HepG2 (cell line): ENCODE measurements around the gene ZFYVE28. TPM values are rescaled to one million over a fixed set of nuclear protein-coding genes. Genes with fewer than 3 reads are reported as not detected.

Experiments used
- AGO2 ChIP-seq: fragments of 200-400 bp; formaldehyde crosslinking; optimal IDR thresholded peaks from 2 replicates; pipeline ENCODE3; 2017; ENCODE audit warnings: mild to moderate bottlenecking, low read depth, low read length, moderate library complexity
- AKAP8 ChIP-seq: sonication (generic); formaldehyde crosslinking; IDR thresholded peaks from 2 replicates; pipeline ENCODE4 v1.5.1; 2020; ENCODE audit warnings: mild to moderate bottlenecking, missing genetic modification reagents
- BRF2 ChIP-seq: sonication (generic); formaldehyde crosslinking; IDR thresholded peaks from 2 replicates; pipeline ENCODE4 v1.8.1; 2022; ENCODE audit warnings: mild to moderate bottlenecking, missing genetic modification reagents
- CTCF ChIP-seq: sonication (generic); formaldehyde crosslinking; IDR thresholded peaks from 2 replicates; pipeline ENCODE4 v1.5.0; 2020; ENCODE audit warnings: mild to moderate bottlenecking, missing genetic modification reagents, moderate library complexity
- ELF4 ChIP-seq: sonication (generic); formaldehyde crosslinking; IDR thresholded peaks from 2 replicates; pipeline ENCODE4 v1.5.0; 2020; ENCODE audit warnings: missing genetic modification reagents, mild to moderate bottlenecking, moderate library complexity, borderline replicate concordance
- ERF ChIP-seq: IDR thresholded peaks from 2 replicates; pipeline ENCODE4 v1.6.1; 2018; ENCODE audit warnings: missing biosample characterization, missing genetic modification reagents
- FOXJ3 ChIP-seq: sonication (generic); formaldehyde crosslinking; IDR thresholded peaks from 2 replicates; pipeline ENCODE4 v1.4.0; 2020; ENCODE audit warnings: missing genetic modification reagents, mild to moderate bottlenecking, borderline replicate concordance
- IKZF1 ChIP-seq: fragments of 450-650 bp; IDR thresholded peaks from 2 replicates; pipeline ENCODE4 v1.7.1; 2016
- LRRFIP1 ChIP-seq: sonication (generic); formaldehyde crosslinking; conservative IDR thresholded peaks from 2 replicates; pipeline ENCODE4 v1.4.0; 2020; ENCODE audit warnings: missing genetic modification reagents
- NFKBIZ ChIP-seq: IDR thresholded peaks from 2 replicates; pipeline ENCODE4 v1.6.1; 2018; ENCODE audit warnings: missing genetic modification reagents, missing compliant biosample characterization
- PAWR ChIP-seq: sonication (generic); formaldehyde crosslinking; IDR thresholded peaks from 2 replicates; pipeline ENCODE4 v1.4.0; 2020; ENCODE audit warnings: missing genetic modification reagents, mild to moderate bottlenecking, borderline replicate concordance
- RFXANK ChIP-seq: IDR thresholded peaks from 2 replicates; pipeline ENCODE4 v1.6.1; 2016
- U2AF2 ChIP-seq: fragments of 200-400 bp; formaldehyde crosslinking; IDR thresholded peaks from 2 replicates; pipeline ENCODE4 v1.6.1; 2017; ENCODE audit warnings: low read depth, mild to moderate bottlenecking, low read length
- ZMYM4 ChIP-seq: sonication (generic); formaldehyde crosslinking; IDR thresholded peaks from 2 replicates; pipeline ENCODE4 v1.8.1; 2023; ENCODE audit warnings: mild to moderate bottlenecking, missing genetic modification reagents
- ZNF20 ChIP-seq: sonication (generic); formaldehyde crosslinking; IDR thresholded peaks from 2 replicates; pipeline ENCODE4 v1.4.0; 2020; ENCODE audit warnings: mild to moderate bottlenecking, moderate library complexity, missing genetic modification reagents
- ZNF224 ChIP-seq: sonication (generic); formaldehyde crosslinking; IDR thresholded peaks from 2 replicates; pipeline ENCODE4 v1.5.0; 2020; ENCODE audit warnings: mild to moderate bottlenecking, missing genetic modification reagents
- ZNF343 ChIP-seq: sonication (generic); formaldehyde crosslinking; IDR thresholded peaks from 2 replicates; pipeline ENCODE4 v1.4.0; 2020; ENCODE audit warnings: mild to moderate bottlenecking, missing genetic modification reagents
- ZNF558 ChIP-seq: sonication (generic); formaldehyde crosslinking; IDR thresholded peaks from 2 replicates; pipeline ENCODE4 v1.9.0; 2022; ENCODE audit warnings: mild to moderate bottlenecking, missing genetic modification reagents, borderline replicate concordance
- ZNF605 ChIP-seq: sonication (generic); formaldehyde crosslinking; IDR thresholded peaks from 2 replicates; pipeline ENCODE4 v1.8.0; 2022; ENCODE audit warnings: mild to moderate bottlenecking, missing genetic modification reagents
- ZNF629 ChIP-seq: sonication (generic); formaldehyde crosslinking; conservative IDR thresholded peaks from 2 replicates; pipeline ENCODE4 v1.5.0; 2020; ENCODE audit warnings: missing genetic modification reagents
- ZNF703 ChIP-seq: sonication (generic); formaldehyde crosslinking; IDR thresholded peaks from 2 replicates; pipeline ENCODE4 v1.5.1; 2020; ENCODE audit warnings: missing genetic modification reagents, mild to moderate bottlenecking, moderate library complexity, borderline replicate concordance
- ZNF749 ChIP-seq: sonication (generic); formaldehyde crosslinking; IDR thresholded peaks from 2 replicates; pipeline ENCODE4 v1.8.0; 2022; ENCODE audit warnings: mild to moderate bottlenecking, missing genetic modification reagents, moderate library complexity, borderline replicate concordance
- ZNF761 ChIP-seq: sonication (generic); formaldehyde crosslinking; conservative IDR thresholded peaks from 2 replicates; pipeline ENCODE4 v1.4.0; 2020; ENCODE audit warnings: mild to moderate bottlenecking, missing genetic modification reagents
- ZNF772 ChIP-seq: sonication (generic); formaldehyde crosslinking; IDR thresholded peaks from 2 replicates; pipeline ENCODE4 v1.5.0; 2020; ENCODE audit warnings: mild to moderate bottlenecking, missing genetic modification reagents
- polyA plus RNA-seq, 8 experiments: library from polyadenylated mRNA; depleted of rRNA in 3 of 8; stranded (reverse) in 7 of 8; unstranded in 1 of 8; fragments of >200 nt; fragmentation: Illumina TruSeq in 4 of 8; extraction: Trizol in 4 of 8; gene quantifications; 2 replicates each; pipeline versions ENCODE4 v1.2.1 to v1.2.3, GENCODE V29; 2011 to 2016; ENCODE audit warnings: low read depth in 4 of 8, missing spikeins in 1 of 8, mixed read lengths in 1 of 8; ENCODE audit not compliant: insufficient read depth in 1 of 8
- total RNA-seq, 5 experiments: library from RNA; depleted of rRNA; stranded (reverse); fragments of >200 nt; fragmentation: Illumina TruSeq; extraction: Trizol; gene quantifications; 2 replicates each; pipeline ENCODE4 v1.2.3, GENCODE V29; 2016; ENCODE audit warnings: low read depth in 1 of 5
- TF ChIP-seq, protein P1 (sequence below): IDR thresholded peaks from 2 replicates; pipeline ENCODE4 v1.6.1; 2016; ENCODE audit warnings: missing genetic modification reagents, missing compliant biosample characterization

Gene ZFYVE28
- total and polyA plus RNA-seq, 2 of the 13 experiments (the other 11 are each of a cell fraction or from before 2014, with no cell fraction given) = 0.12 to 0.22 TPM

DNA sequence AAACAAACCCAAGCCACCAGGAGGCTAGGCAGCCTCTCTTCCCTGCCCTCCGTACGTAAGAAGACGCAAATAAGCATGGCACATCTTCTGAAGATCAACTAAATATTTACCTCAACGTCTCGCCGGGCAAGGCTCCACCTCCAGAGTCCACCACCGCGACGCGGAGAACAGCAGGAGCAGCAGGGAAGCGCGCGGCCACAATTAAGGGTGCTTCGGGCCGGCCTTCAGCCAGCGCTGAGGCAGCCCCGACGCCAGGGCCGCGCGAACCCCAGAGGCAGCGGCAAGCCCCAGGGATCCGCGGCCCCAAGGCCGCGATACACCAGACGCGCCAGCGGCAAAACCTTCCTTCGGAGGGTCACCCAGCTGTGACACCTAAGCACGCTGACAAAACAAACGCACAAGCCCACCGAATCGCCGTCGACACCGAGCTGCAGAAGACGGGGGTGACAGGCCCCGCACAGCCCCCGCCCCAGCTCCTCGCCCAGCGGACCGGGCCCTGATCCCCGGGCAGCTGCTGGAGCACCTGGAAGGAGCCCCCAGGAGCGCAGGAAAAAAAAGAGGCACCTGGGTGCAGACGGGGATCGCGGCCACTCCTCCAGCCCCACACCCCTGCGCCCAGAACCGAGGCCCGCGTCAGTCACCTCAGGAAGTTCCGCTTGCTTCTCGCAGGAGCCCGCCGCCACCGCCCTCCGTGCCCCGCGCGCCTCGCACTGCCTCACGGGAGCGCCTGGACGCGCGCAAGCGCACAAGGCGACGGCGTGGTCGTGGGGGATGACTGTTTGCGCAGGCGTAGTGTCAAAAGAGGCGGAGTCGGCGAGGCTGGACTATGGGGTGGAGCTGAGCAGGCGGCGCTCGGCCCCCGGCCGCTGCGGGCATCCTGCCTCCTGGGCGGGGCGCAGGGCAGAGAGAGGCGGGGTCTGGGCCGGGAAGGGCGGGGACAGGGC, 176.8 kb downstream of the ZFYVE28 start, which contains the start of the genes HAUS3 and POLN (continued):
- TF ChIP-seq CTCF = no peak; the same call in 1 of the 2 replicates
- TF ChIP-seq ZNF343 (CRISPR knock-in tag) = 0 out of 2 replicates have a peak, but pooled peaks have one; percentile 51
- peak; percentile 68; the same call in 1 of the 2 replicates for TF ChIP-seq ZNF605 (CRISPR knock-in tag)
- TF ChIP-seq ELF4 (CRISPR knock-in tag) = no peak
- TF ChIP-seq NFKBIZ (CRISPR knock-in tag) = no peak
- TF ChIP-seq AGO2 = peak; percentile 73
- TF ChIP-seq, protein P1, sequence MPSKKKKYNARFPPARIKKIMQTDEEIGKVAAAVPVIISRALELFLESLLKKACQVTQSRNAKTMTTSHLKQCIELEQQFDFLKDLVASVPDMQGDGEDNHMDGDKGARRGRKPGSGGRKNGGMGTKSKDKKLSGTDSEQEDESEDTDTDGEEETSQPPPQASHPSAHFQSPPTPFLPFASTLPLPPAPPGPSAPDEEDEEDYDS (CRISPR knock-in tag) = peak; percentile 76; the same call in 1 of the 2 replicates
- no peak; the same call in 1 of the 2 replicates for TF ChIP-seq BRF2 (CRISPR knock-in tag)
- no peak for TF ChIP-seq RFXANK
- no peak for TF ChIP-seq FOXJ3 (CRISPR knock-in tag)
- TF ChIP-seq AKAP8 = no peak; the same call in 1 of the 2 replicates
- peak; percentile 60; the same call in 1 of the 2 replicates for TF ChIP-seq ERF (CRISPR knock-in tag)
- TF ChIP-seq LRRFIP1 = no peak
- no peak for TF ChIP-seq ZNF20
- 0 out of 2 replicates have a peak, but pooled peaks have one; percentile 15 for TF ChIP-seq ZMYM4 (CRISPR knock-in tag)
- TF ChIP-seq ZNF224 (CRISPR knock-in tag) = 0 out of 2 replicates have a peak, but pooled peaks have one; percentile 87
- no peak for TF ChIP-seq IKZF1
- TF ChIP-seq ZNF629 (CRISPR knock-in tag) = no peak
- TF ChIP-seq PAWR (CRISPR knock-in tag) = no peak
- TF ChIP-seq ZNF558 = no peak
- peak; percentile 33; the same call in 1 of the 2 replicates for TF ChIP-seq ZNF772
- TF ChIP-seq ZNF749 (CRISPR knock-in tag) = 0 out of 2 replicates have a peak, but pooled peaks have one; percentile 60
- TF ChIP-seq ZNF703 (CRISPR knock-in tag) = no peak
- TF ChIP-seq ZNF761 = no peak
- TF ChIP-seq U2AF2 = no peak
